ENCODE data around the gene ATP8A2. TPM values are rescaled to one million over a fixed set of nuclear protein-coding genes. Genes with fewer than 3 reads are reported as not detected.

The ATP8A2 gene
- total RNA-seq, 1 donor from 2014 or later: 1.9 TPM

DNA sequence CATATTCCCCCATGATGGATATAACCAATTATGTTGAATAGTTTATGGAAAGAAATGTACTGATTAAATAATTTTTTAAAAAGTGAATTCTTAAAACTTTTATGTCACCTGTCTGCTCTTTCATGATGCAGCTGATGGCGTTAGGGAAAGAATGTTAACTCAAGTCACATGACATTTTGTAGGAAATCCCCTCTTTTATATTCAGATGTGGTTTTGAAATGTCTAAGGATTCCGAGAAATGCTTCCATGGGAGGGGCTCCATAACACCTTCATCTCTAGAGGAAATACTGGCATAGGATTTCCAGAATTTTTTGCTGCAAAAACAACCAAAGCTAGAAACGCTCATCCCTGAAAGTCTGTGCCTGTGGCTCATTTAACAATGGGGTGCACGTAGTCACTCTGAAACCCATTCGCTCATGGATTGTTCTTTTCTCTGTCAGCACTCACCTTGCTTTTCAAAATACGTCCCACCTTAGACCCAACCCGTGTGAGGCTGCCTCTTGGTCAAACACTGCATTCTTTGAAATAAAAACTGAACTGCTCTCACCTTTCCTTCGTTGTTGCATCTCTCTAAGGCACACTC is 391.1 kb downstream of the ATP8A2 start:
- Histone ChIP-seq H3K9me3 (no peaks in the 10 kb centered on the region), H3K27ac (no peak overlapping the region), H3K4me3 (no peak overlapping the region), H3K27me3 (no peaks in the 10 kb centered on the region), H3K36me3 (no peaks in the 10 kb centered on the region), H3K4me1 (no peaks in the 10 kb centered on the region)
- TF ChIP-seq, protein P1, sequence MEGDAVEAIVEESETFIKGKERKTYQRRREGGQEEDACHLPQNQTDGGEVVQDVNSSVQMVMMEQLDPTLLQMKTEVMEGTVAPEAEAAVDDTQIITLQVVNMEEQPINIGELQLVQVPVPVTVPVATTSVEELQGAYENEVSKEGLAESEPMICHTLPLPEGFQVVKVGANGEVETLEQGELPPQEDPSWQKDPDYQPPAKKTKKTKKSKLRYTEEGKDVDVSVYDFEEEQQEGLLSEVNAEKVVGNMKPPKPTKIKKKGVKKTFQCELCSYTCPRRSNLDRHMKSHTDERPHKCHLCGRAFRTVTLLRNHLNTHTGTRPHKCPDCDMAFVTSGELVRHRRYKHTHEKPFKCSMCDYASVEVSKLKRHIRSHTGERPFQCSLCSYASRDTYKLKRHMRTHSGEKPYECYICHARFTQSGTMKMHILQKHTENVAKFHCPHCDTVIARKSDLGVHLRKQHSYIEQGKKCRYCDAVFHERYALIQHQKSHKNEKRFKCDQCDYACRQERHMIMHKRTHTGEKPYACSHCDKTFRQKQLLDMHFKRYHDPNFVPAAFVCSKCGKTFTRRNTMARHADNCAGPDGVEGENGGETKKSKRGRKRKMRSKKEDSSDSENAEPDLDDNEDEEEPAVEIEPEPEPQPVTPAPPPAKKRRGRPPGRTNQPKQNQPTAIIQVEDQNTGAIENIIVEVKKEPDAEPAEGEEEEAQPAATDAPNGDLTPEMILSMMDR (IDR thresholded peaks at IDR 0.05): no peak
- ATAC-seq (no peak), DNase-seq (no peak)
- intact Hi-C loops (cut with DNase I): no loop called here

DNA sequence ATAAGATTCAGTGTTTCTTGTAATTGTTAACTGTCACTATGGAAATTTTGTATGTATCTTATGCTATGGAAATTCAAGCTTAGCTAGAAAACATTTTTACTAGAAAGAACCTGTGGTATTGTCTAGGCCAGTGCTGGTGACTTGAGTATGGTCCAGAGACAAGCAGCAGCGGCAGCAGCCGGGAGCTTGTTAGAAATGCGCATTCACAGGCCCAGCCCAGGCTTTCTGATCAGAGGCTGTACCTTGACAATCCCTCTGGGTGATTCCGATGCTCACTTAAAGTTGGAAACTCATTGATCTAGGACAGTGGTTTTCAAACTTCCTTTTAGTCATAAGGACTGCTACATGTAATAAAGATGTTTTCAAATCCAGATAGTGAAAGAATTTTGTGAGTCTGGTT is 392.6 kb downstream of the ATP8A2 start:
- intact Hi-C loops (cut with DNase I): no loop called here
- TF ChIP-seq, protein P1 (IDR thresholded peaks at IDR 0.05): no peak
- no peaks in the 10 kb centered on the region for H3K27me3 ChIP-seq
- no peak overlapping the region for H3K27ac ChIP-seq
- no peak for ATAC-seq
- no peaks in the 10 kb centered on the region for H3K9me3 ChIP-seq
- no peak overlapping the region for H3K4me3 ChIP-seq
- H3K36me3 ChIP-seq: no peaks in the 10 kb centered on the region
- H3K4me1 ChIP-seq: no peaks in the 10 kb centered on the region
- no peak for DNase-seq

DNA sequence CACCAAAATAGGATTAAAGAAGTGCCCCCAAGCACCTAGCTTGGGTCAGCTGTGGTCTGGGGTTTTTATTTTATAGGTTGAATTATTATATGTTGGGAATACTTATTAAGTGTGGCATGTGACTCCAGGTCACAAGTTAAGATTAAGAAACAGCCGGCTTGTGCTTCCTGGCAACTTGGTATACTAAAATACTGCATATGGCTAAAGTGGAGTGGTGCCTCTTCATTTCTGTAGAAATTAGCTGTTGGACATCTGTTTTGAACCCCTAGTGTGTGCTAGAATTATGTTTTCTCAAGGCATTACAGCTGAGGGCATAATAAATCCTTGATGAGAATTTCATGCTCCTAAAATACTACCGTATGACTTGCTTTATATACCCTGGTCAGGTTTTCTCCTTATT is 393.5 kb downstream of the ATP8A2 start:
- Histone ChIP-seq H3K4me3 (no peak overlapping the region), H3K27ac (no peak overlapping the region), H3K27me3 (no peaks in the 10 kb centered on the region), H3K4me1 (no peaks in the 10 kb centered on the region), H3K9me3 (no peaks in the 10 kb centered on the region), H3K36me3 (no peaks in the 10 kb centered on the region)
- intact Hi-C loops (cut with DNase I): no loop called here
- DNase-seq (no peak), ATAC-seq (no peak)
- TF ChIP-seq, protein P1 (IDR thresholded peaks at IDR 0.05): no peak

DNA sequence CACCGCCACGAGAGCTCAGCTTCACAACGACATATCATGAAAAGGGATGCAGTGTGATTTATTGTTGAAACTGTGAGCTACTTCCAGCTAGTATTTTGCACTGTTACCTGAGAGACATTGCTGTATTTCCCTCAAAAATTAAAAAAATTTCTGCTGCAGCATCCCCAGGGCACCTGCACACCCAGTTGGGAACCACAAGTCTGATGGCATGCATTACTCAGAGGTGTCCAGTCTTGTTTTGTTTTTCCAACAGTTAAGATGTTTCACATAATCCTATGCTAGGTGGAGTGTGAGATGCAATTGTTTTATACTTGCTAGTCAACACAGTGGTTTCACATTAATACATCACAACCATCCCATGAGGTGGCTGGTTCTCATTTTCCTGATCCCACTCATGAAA is 394.8 kb downstream of the ATP8A2 start:
- TF ChIP-seq, protein P1 (IDR thresholded peaks at IDR 0.05): no peak
- intact Hi-C loops (cut with DNase I): no loop called here
- H3K9me3 ChIP-seq: no peaks in the 10 kb centered on the region
- H3K4me3 ChIP-seq: no peak overlapping the region
- no peaks in the 10 kb centered on the region for H3K36me3 ChIP-seq
- H3K4me1 ChIP-seq: no peaks in the 10 kb centered on the region
- no peak for DNase-seq
- H3K27ac ChIP-seq: no peak overlapping the region
- H3K27me3 ChIP-seq: no peaks in the 10 kb centered on the region
- no peak for ATAC-seq

DNA sequence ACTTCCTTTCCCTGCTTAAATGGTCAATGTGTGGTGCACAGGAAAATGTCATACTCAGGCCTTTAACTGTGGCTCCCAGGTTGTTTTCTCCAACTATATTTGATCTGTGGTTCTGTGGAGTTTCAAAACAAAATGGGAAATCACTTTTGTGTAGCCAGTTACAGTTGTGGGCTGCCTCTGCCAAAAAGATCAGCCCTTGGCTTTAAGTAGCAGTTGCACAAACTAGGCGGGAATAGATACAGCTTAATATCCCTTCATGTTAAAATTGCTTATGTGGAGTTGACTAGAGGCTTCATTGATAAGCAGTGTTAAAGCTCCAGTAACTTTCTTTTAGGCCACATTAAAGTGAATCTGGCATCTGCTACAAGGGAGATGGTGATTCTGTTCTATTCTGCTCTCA is 395.2 kb downstream of the ATP8A2 start:
- H3K27me3 ChIP-seq: no peaks in the 10 kb centered on the region
- DNase-seq: no peak
- no peaks in the 10 kb centered on the region for H3K36me3 ChIP-seq
- intact Hi-C loops (cut with DNase I): no loop called here
- no peak overlapping the region for H3K4me3 ChIP-seq
- no peak for ATAC-seq
- H3K4me1 ChIP-seq: no peaks in the 10 kb centered on the region
- no peak overlapping the region for H3K27ac ChIP-seq
- no peaks in the 10 kb centered on the region for H3K9me3 ChIP-seq
- TF ChIP-seq, protein P1 (IDR thresholded peaks at IDR 0.05): no peak

DNA sequence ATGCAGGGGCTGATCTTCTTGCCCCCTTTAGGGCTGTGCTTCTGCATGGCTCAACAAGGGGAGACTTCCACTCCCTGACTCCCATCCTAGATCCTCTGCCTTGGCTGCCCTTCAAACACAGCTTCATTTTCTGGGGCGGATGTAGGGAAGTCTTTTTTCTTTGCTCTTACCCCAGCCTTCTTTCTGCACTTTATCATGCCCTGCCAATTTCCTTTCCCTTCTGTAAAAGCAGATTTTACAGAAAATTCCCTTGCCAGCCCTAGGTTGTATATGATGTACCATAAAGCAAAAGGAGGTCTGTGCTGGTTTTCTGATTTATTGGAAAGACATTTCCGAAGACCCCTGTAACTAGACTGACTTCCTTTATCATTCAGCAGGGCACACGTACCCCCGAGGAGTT is 396.6 kb downstream of the ATP8A2 start:
- TF ChIP-seq, protein P1 (IDR thresholded peaks at IDR 0.05): no peak
- no peaks in the 10 kb centered on the region for H3K36me3 ChIP-seq
- ATAC-seq (no peak), DNase-seq (no peak)
- intact Hi-C loops (cut with DNase I): no loop called here
- no peaks in the 10 kb centered on the region for H3K9me3 ChIP-seq
- H3K4me3 ChIP-seq: no peak overlapping the region
- H3K4me1 ChIP-seq: no peaks in the 10 kb centered on the region
- H3K27ac ChIP-seq: no peak overlapping the region
- no peaks in the 10 kb centered on the region for H3K27me3 ChIP-seq

Measured in upper lobe of right lung (tissue), 1 donor.